Gastrocnemius medialis (tissue), 4 donors: Measurements from ENCODE around the gene AKAP13. TPM values are rescaled to one million over a fixed set of nuclear protein-coding genes. Genes with fewer than 3 reads are reported as not detected.

ENCODE experiments used
- ATAC-seq, 2 donors: fragments of 150-250 bp; one replicate each; pipeline ENCODE4 v1.9.1; 2016
- DNase-seq, 2 donors: peaks; one replicate each; pipeline ENCODE4 v3.0.0-alpha.2; 2019
- H3K27ac ChIP-seq, 4 donors: fragments of 200-600 bp; sonication (generic); 1 replicate in 1 of 4; 2 replicates in 3 of 4; pipeline ENCODE4 v1.5.1; 2016 to 2018; ENCODE audit warnings: mild to moderate bottlenecking in 2 of 4, moderate library complexity in 1 of 4
- H3K27me3 ChIP-seq, 3 donors: fragments of 200-600 bp; sonication (generic) in 2 of 3; 1 replicate in 1 of 3; 2 replicates in 2 of 3; pipeline versions ENCODE4 v1.5.1 to v1.6.0; 2016 to 2019; ENCODE audit warnings: mild to moderate bottlenecking in 1 of 3, moderate library complexity in 1 of 3
- H3K36me3 ChIP-seq, 2 donors: fragments of 200-600 bp; sonication (generic) in 1 of 2; one replicate each; pipeline ENCODE4 v1.5.1; 2017 to 2018
- H3K4me1 ChIP-seq, 2 donors: fragments of 200-600 bp; sonication (generic) in 1 of 2; one replicate each; pipeline ENCODE4 v1.5.1; 2016 to 2017; ENCODE audit warnings: mild to moderate bottlenecking in 2 of 2
- H3K4me3 ChIP-seq, 4 donors: fragments of 200-600 bp; sonication (generic) in 3 of 4; 1 replicate in 1 of 4; 2 replicates in 3 of 4; pipeline ENCODE4 v1.5.1; 2016 to 2019; ENCODE audit warnings: mild to moderate bottlenecking in 2 of 4
- H3K9me3 ChIP-seq, 3 donors: fragments of 200-600 bp; sonication (generic) in 2 of 3; 1 replicate in 1 of 3; 2 replicates in 2 of 3; pipeline ENCODE4 v1.5.1; 2016 to 2019
- CTCF ChIP-seq, 5 experiments: fragments of 450-650 bp in 3 of 5; fragments of 200-600 bp in 2 of 5; sonication (generic) in 2 of 5; IDR thresholded peaks in 4 of 5; conservative IDR thresholded peaks in 1 of 5; 1 replicate in 4 of 5; 2 replicates in 1 of 5; pipeline ENCODE4 v1.5.1; 2016 to 2019; ENCODE audit warnings: antibody characterized with exemption in 5 of 5, mild to moderate bottlenecking in 3 of 5, moderate library complexity in 3 of 5
- POLR2A ChIP-seq, 2 donors: fragments of 450-650 bp; IDR thresholded peaks; one replicate each; pipeline ENCODE4 v1.6.1; 2017; ENCODE audit warnings: antibody characterized with exemption in 2 of 2, mild to moderate bottlenecking in 2 of 2, moderate library complexity in 2 of 2
- in situ Hi-C, 4 donors: fragments of 200-750 bp; cut with MboI; loops; one replicate each; pipeline versions ENCODE4 v1.15.0 to v1.8.0; 2017; ENCODE audit warnings: low sequenced_read_pairs in 4 of 4
- intact Hi-C: fragments of 100-400 bp; cut with DNase I; formaldehyde crosslinking; loops from one replicate; pipeline ENCODE4 v1.15.1; 2023; ENCODE audit warnings: low total_unique reads
- total RNA-seq, 4 donors: library from RNA; depleted of rRNA; stranded (reverse); fragments of >200 nt; gene quantifications; one replicate each; pipeline versions ENCODE4 v1.1.0 to v1.2.3, GENCODE V29; 2016

Gene AKAP13
- total RNA-seq, 4 donors from 2014 or later = 127 to 481 (median 172) TPM

GRCh38 chr15:85745023-85745422 lies 364.6 kb downstream of the AKAP13 start:
- DNase-seq (no peak), ATAC-seq (no peak)
- in situ Hi-C loops (no loop called here), intact Hi-C loops (loop anchor here (2.0 kb wide), 1 partner anchor 14 kb away; no protein-coding TSS in a partner anchor)
- peaks cover 0 to 86% of the 10 kb centered on the region in 2 donors for H3K36me3 ChIP-seq
- no peak overlapping the region for H3K27ac ChIP-seq
- no peak for TF ChIP-seq POLR2A (IDR thresholded peaks at IDR 0.05)
- H3K27me3 ChIP-seq = no peaks in the 10 kb centered on the region
- peaks cover 21 to 37% of the 10 kb centered on the region in 2 donors for H3K4me1 ChIP-seq
- H3K4me3 ChIP-seq = no peak overlapping the region
- H3K9me3 ChIP-seq = no peaks in the 10 kb centered on the region

GRCh38 chr15:85745525-85746150 lies 365.2 kb downstream of the AKAP13 start:
- Histone ChIP-seq H3K36me3 (peaks cover 0 to 80% of the 10 kb centered on the region in 2 donors), H3K27me3 (no peaks in the 10 kb centered on the region), H3K9me3 (no peaks in the 10 kb centered on the region), H3K4me3 (no peak overlapping the region), H3K4me1 (peaks cover 27 to 43% of the 10 kb centered on the region in 2 donors), H3K27ac (peak overlapping the region in 2 of 4 donors; percentile 1 to 16)
- no peak for TF ChIP-seq POLR2A (IDR thresholded peaks at IDR 0.05)
- in situ Hi-C loops = no loop called here
- no peak for ATAC-seq
- intact Hi-C loops = loop anchor here (2.0 kb wide), 1 partner anchor 15 kb away; no protein-coding TSS in a partner anchor
- DNase-seq = no peak

- H3K36me3 ChIP-seq = peaks cover 0 to 70% of the 10 kb centered on the region in 2 donors
- H3K27me3 ChIP-seq = no peaks in the 10 kb centered on the region
- in situ Hi-C loops (no loop called here), intact Hi-C loops (no loop called here)
- H3K4me3 ChIP-seq = no peak overlapping the region
- no peak for DNase-seq
- ATAC-seq = no peak
- peaks cover 30 to 45% of the 10 kb centered on the region in 2 donors for H3K4me1 ChIP-seq
- H3K9me3 ChIP-seq = no peaks in the 10 kb centered on the region
- H3K27ac ChIP-seq = no peak overlapping the region
- TF ChIP-seq POLR2A (IDR thresholded peaks at IDR 0.05) = no peak
- TF ChIP-seq CTCF (IDR thresholded peaks at IDR 0.05 in 4 of 5, conservative IDR thresholded peaks at IDR 0.05 in 1 of 5) = no peak
Measured at GRCh38 chr15:85746641-85747040, 366.2 kb downstream of the AKAP13 start.

GRCh38 chr15:85748176-85748575 lies 367.8 kb downstream of the AKAP13 start:
- H3K4me3 ChIP-seq = no peak overlapping the region
- no peak for DNase-seq
- no peak for ATAC-seq
- intact Hi-C loops = no loop called here
- H3K36me3 ChIP-seq = peaks cover 0 to 56% of the 10 kb centered on the region in 2 donors
- H3K27me3 ChIP-seq = no peaks in the 10 kb centered on the region
- peak overlapping the region; percentile 1 to 81 (median 52) for H3K27ac ChIP-seq
- H3K4me1 ChIP-seq = peaks cover 32 to 34% of the 10 kb centered on the region in 2 donors
- no peaks in the 10 kb centered on the region for H3K9me3 ChIP-seq
- TF ChIP-seq CTCF (IDR thresholded peaks at IDR 0.05 in 4 of 5, conservative IDR thresholded peaks at IDR 0.05 in 1 of 5) = no peak
- TF ChIP-seq POLR2A (IDR thresholded peaks at IDR 0.05) = no peak
- in situ Hi-C loops = no loop called here

- H3K9me3 ChIP-seq = no peaks in the 10 kb centered on the region
- in situ Hi-C loops (no loop called here), intact Hi-C loops (no loop called here)
- TF ChIP-seq POLR2A (IDR thresholded peaks at IDR 0.05) (no peak), CTCF (IDR thresholded peaks at IDR 0.05 in 4 of 5, conservative IDR thresholded peaks at IDR 0.05 in 1 of 5) (peak in 1 of 5 experiments; percentile 24)
- H3K27ac ChIP-seq = peak overlapping the region in 3 of 4 donors; percentile 80 to 84 (median 81)
- H3K36me3 ChIP-seq = peaks cover 0 to 50% of the 10 kb centered on the region in 2 donors
- H3K27me3 ChIP-seq = no peaks in the 10 kb centered on the region
- no peak for DNase-seq
- H3K4me1 ChIP-seq = peaks cover 31 to 34% of the 10 kb centered on the region in 2 donors
- no peak for ATAC-seq
- no peak overlapping the region for H3K4me3 ChIP-seq
Measured at GRCh38 chr15:85748729-85749128, 368.3 kb downstream of the AKAP13 start.
